ENCODE results near the gene MDK.
A peak's percentile ranks its signal among the peaks of the same experiment; 100 is the strongest.

Gene MDK

GRCh38 chr11:46341454-46341853 lies 40.0 kb upstream of the MDK start:
- TF ChIP-seq, protein P1, sequence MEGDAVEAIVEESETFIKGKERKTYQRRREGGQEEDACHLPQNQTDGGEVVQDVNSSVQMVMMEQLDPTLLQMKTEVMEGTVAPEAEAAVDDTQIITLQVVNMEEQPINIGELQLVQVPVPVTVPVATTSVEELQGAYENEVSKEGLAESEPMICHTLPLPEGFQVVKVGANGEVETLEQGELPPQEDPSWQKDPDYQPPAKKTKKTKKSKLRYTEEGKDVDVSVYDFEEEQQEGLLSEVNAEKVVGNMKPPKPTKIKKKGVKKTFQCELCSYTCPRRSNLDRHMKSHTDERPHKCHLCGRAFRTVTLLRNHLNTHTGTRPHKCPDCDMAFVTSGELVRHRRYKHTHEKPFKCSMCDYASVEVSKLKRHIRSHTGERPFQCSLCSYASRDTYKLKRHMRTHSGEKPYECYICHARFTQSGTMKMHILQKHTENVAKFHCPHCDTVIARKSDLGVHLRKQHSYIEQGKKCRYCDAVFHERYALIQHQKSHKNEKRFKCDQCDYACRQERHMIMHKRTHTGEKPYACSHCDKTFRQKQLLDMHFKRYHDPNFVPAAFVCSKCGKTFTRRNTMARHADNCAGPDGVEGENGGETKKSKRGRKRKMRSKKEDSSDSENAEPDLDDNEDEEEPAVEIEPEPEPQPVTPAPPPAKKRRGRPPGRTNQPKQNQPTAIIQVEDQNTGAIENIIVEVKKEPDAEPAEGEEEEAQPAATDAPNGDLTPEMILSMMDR (IDR thresholded peaks at IDR 0.05; ENCODE audit: low read depth, low read length) = no peak
- H3K4me3 ChIP-seq (ENCODE audit: low read depth, low read length) = no peak overlapping the region
- in situ Hi-C loops (cut with HindIII; ENCODE audit: low sequenced_read_pairs) = no loop called here
- DNase-seq (ENCODE audit: low read depth, low spot score) = no peak

GRCh38 chr11:46342239-46342638 lies 39.2 kb upstream of the MDK start:
- no peak for DNase-seq (ENCODE audit: low read depth, low spot score)
- in situ Hi-C loops (cut with HindIII; ENCODE audit: low sequenced_read_pairs) = no loop called here
- no peak overlapping the region for H3K4me3 ChIP-seq (ENCODE audit: low read depth, low read length)
- TF ChIP-seq, protein P1 (IDR thresholded peaks at IDR 0.05; ENCODE audit: low read depth, low read length) = no peak

- H3K4me3 ChIP-seq (ENCODE audit: low read depth, low read length) = no peak overlapping the region
- in situ Hi-C loops (cut with HindIII; ENCODE audit: low sequenced_read_pairs) = no loop called here
- no peak for DNase-seq (ENCODE audit: low read depth, low spot score)
- TF ChIP-seq, protein P1 (IDR thresholded peaks at IDR 0.05; ENCODE audit: low read depth, low read length) = no peak
Observed at GRCh38 chr11:46343520-46343919, 37.9 kb upstream of the MDK start.

- TF ChIP-seq, protein P1 (IDR thresholded peaks at IDR 0.05; ENCODE audit: low read depth, low read length) = no peak
- no peak for DNase-seq (ENCODE audit: low read depth, low spot score)
- in situ Hi-C loops (cut with HindIII; ENCODE audit: low sequenced_read_pairs) = no loop called here
- no peak overlapping the region for H3K4me3 ChIP-seq (ENCODE audit: low read depth, low read length)
Observed at GRCh38 chr11:46345131-46345597, 36.3 kb upstream of the MDK start.

- DNase-seq (ENCODE audit: low read depth, low spot score) = no peak
- in situ Hi-C loops (cut with HindIII; ENCODE audit: low sequenced_read_pairs) = no loop called here
- TF ChIP-seq, protein P1 (IDR thresholded peaks at IDR 0.05; ENCODE audit: low read depth, low read length) = no peak
- no peak overlapping the region for H3K4me3 ChIP-seq (ENCODE audit: low read depth, low read length)
Observed at GRCh38 chr11:46345881-46346484, 35.5 kb upstream of the MDK start.

DNA sequence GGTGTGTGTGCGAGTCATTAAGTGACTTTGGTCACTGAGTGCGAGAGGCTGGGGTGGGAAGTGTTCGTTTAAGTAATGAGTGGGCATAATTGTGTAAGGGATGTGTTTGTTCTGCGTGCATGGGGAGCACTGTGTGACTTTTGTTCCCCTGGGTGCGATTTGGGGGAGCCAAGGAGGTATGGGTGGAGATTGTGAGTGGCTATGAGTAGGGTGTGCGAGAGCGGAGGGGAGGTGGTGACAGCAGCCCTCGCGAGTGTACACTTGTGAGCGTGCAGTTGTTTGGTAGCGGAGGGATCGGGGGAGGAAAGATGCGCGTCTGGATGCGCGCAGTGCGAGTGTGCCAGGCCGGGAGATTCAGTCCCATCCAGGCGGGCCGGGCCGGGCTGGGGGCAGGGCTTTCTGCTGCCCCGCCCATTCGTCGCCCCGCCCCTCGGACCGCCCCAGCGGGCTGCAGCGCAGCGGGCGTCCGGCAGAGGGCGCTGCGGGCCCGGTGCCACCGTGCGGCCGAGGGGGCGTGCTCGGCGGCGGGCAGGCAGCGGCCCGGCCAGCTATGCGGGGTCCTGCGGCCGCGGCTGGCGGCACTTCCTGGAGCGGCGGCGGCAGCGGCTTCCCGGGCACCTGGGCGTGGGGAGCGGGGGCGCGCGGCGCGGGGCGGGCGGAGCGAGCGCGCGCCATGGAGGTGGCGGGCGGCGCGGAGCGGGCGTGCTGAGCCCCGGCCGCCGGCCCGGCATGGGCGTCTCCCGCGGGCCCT lies 34.4 kb upstream of the MDK start, which contains the start of gene DGKZ:
Gene DGKZ (plus strand): TSS at position 578 of the 751 bp plus-strand sequence. CDS start 197 bp downstream, outside the sequence.
- TF ChIP-seq, protein P1 (IDR thresholded peaks at IDR 0.05; ENCODE audit: low read depth, low read length) = peak; percentile 59
- H3K4me3 ChIP-seq (ENCODE audit: low read depth, low read length) = peak within 1 kb of the TSS; percentile 82
- DNase-seq (ENCODE audit: low read depth, low spot score) = peak; percentile 72
- in situ Hi-C loops (cut with HindIII; ENCODE audit: low sequenced_read_pairs) = no loop called here

Measured in astrocyte of the spinal cord (primary cell).